GM21786 (cell line): ENCODE measurements around the gene CALY.
"Not testable (repeated sequence)": the region's sequence is repeated elsewhere in the genome, so short reads cannot be mapped to it uniquely, and the experiment has no call there.

ENCODE experiments used
- ATAC-seq: cut with Tn5 transposase; IDR thresholded peaks from one replicate; pipeline ENCODE4 v1.9.1; 2021; ENCODE audit not compliant: unreplicated experiment

The CALY gene

DNA sequence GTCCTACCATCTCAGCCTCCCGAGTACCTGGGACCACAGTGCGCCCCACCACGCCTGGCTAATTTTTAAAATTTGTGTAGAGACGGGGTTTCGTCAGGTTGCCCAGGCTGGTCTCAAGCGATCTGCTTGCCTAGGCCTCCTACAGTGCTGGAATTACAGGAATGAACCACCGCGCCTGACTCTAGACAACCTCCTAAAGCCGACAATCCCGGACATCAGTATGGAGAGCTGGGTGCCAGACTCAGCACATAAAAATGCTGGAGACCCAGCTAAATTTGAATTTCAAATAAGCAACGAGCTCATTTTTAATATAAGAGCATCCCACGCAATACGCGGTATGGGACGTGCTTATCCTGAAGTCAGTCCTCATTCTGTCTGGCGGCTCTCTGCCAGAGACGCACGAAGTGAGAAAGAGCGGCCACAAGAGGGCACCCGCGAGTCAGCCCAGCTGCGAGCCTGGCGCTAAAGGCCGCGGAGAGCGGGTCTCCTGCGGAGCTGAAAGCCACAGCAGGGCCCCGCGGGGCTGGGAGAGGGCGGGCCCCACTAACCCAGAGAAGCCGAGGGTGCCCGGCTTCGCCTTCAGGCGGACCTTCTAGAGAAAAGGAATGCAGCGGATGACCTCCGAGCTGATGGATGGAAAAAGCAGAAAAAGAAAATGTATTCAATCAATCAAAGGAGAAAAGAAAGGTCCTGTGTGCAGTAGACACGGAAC lies 7.0 kb downstream of the CALY start:
- peak; percentile 89 for ATAC-seq

- no peak for ATAC-seq
Observed at GRCh38 chr10:133328358-133329343, 8.0 kb downstream of the CALY start.

- ATAC-seq = no peak
Observed at GRCh38 chr10:133327651-133328357, 8.9 kb downstream of the CALY start.

DNA sequence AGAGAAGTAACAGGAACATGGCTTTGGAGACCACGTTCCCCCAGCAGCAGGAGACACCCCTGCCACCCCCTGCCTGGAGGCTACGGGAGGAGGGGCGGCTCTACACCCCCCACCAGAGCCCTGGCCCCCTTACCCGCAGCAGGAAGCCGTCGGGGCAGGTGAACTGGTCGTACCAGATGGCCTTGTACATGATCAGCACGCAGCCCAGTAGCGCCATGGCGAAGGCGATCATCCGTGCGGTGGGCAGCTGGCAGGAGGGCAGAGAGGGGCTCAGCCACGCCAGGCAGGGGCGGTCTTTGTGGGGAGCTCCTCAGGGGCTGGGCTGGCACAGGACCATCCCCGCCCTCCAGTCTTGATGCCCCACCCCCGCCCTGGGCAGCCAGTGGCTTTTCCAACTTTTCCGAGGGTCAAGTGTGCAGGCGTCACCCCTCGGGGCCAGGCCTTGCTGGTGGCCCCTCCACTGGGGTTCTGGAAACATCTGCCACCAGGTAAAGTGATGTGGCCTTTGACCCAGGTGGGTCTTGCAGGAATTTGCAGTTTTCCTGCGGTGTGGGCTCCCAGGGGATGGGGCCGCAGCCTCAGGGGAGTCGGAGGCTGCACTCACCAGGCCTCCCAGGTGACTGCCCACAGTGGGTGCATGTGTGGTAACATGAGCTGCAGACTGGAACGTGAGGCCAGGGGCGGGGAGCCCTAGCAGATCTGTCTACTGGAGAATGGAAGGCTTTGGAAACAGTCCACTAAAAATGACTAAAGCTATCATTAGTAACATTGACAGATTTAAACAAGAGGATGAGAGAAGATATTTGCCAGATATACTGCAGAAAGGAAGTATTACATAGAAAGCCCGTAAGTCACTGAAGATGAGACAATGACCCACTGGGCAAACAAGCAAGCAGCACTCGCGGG lies 9.7 kb downstream of the CALY start:
- no peak for ATAC-seq

- no peak for ATAC-seq
Observed at GRCh38 chr10:133326223-133326551, 10.5 kb downstream of the CALY start.

DNA sequence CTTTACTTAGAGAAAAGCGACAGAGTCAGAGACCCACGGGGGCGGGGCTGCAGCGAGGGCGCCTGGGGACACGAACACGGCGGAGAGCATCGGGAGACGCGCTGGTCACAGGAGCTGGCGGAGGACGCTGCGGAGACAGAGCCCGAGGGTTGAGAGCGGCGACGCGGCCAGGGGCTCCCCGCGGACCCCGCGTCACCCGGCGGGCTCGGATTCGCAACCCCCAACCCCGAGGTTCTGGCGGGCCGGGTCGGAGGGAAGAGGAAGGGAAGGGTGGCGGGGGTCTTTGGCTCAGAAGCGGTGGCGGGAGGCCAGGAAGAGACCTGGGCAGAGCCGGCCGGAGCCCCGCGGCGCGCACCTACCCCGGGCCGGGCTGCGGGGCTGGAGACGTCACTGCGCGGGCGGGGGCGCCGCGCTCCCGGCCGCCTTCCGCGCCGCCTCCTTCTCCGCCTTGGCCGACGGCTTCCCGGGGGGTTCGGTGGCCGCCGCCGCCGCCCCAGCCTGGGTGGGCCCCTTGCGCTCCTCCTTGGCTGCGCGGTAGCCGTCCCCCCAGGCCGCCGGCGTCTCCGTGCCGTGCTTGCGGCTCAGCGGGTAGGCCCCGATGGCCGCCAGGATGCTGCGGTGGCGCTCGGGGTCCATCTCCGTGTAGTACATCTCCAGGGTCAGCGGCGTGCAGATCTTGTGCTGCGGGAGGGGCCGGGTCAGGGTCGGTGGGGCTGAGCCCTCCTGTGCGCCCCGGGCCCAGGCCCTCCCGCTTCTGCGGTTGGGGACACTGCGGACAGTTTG lies 11.1 kb downstream of the CALY start:
- no peak for ATAC-seq

GRCh38 chr10:133324857-133325260 lies 11.8 kb downstream of the CALY start:
- no peak for ATAC-seq

DNA sequence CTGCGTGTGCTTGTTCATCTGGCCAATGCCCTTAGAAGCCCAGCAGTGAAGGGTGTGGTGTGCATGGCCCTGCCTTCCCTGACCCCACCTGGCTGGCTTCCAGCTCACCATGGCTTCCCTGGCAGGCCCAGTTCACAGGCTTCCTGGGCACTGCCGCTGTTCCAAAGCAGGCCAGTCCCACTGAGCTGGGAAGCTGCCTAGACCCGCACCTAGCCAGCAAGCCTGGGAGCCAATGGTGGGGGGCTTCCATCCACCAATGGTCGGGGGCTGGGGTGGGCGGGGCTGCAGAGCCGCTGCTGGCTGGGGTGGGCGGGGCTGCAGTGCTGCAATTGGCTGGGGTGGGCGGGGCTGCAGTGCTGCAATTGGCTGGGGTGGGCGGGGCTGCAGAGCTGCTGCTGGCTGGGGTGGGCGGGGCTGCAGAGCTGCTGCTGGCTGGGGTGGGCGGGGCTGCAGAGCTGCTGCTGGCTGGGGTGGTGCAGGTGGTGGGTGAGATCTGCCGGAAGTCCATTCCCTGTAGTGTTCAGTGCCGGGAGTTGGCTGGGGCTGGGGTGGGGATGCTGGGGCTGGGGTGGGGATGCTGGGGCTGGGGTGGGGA lies 12.4 kb downstream of the CALY start:
- no peak for ATAC-seq

- not testable (repeated sequence) for ATAC-seq
Observed at GRCh38 chr10:133322064-133322709, 14.5 kb downstream of the CALY start.

- ATAC-seq = not testable (repeated sequence)
Observed at GRCh38 chr10:133320852-133321422, 15.8 kb downstream of the CALY start.

- no peak for ATAC-seq
Observed at GRCh38 chr10:133318494-133319127, 18.1 kb downstream of the CALY start.

DNA sequence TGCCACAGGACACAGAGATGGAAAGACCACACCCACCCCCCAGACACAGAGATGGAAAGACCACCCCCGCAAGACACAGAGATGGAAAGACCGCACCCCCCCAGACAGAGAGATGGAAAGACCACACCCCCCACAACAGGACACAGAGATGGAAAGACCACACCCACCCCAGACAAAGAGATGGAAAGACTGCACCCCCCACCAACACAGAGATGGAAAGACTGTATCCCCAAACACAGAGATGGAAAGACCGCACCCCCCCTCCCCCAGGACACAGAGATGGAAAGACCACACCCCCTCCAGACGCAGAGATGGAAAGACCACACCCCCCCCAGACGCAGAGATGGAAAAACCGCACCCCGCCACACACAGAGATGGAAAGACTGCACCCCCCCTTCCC lies 20.0 kb downstream of the CALY start:
- no peak for ATAC-seq

- ATAC-seq = no peak
Observed at GRCh38 chr10:133316266-133316665, 20.4 kb downstream of the CALY start.

DNA sequence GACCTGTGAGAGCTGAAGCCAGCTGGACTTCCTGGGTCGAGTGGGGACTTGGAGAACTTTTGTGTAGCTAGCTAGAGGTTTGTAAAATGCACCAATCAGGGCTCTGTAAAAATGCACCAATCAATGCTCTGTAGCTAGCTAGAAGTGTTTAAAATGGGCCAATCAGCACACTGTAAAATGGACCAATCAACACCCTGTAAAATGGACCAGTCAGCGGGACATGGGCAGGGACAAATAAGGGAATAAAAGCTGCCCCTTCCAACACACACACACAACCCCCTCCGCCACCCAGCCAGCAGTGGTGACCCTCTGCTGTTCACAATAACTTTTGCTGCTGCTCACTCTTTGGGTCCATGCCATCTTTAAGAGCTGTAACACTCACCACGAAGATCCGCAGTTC lies 20.8 kb downstream of the CALY start:
- no peak for ATAC-seq

- ATAC-seq = no peak
Observed at GRCh38 chr10:133314911-133315310, 21.8 kb downstream of the CALY start.

DNA sequence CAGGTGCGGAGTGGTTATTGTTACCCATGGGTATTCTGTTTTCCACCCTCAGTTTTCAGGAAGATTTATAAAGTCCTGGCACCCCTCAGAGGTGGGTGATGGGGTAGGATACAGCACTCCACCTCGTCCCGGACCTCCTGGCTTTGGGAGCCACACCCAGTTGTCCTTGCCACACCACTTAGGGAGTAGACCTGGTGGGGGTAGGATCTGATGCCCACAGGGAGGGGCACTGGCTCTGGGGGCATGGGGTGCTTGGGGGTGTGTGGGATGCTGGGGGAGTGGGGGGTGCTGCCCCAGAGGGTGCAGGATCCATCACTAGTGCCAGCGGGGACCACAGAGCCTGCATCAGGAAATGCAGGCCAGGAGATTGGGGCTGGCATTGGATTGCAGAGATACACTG lies 23.5 kb downstream of the CALY start:
- ATAC-seq = no peak

DNA sequence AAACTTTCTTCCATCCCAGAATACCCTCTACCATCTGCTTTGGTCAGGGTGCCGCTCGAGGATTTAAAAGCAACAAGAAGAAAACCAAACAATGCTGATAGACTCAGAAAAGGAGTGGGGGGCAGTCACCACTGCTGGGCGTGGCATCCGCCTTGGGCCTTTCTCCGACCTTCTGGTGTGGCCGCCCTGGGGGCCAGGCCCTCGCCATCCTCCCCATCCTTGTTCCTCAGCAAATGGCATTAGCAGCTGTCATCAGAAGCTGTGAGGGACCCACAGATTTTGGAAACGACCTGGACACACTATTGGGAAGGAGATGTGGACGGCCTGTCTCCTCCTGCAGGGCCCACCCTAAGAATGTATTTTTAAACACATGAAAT lies 23.9 kb downstream of the CALY start:
- ATAC-seq = no peak
